ENCODE data around the gene KDM2A.

Gene KDM2A

DNA sequence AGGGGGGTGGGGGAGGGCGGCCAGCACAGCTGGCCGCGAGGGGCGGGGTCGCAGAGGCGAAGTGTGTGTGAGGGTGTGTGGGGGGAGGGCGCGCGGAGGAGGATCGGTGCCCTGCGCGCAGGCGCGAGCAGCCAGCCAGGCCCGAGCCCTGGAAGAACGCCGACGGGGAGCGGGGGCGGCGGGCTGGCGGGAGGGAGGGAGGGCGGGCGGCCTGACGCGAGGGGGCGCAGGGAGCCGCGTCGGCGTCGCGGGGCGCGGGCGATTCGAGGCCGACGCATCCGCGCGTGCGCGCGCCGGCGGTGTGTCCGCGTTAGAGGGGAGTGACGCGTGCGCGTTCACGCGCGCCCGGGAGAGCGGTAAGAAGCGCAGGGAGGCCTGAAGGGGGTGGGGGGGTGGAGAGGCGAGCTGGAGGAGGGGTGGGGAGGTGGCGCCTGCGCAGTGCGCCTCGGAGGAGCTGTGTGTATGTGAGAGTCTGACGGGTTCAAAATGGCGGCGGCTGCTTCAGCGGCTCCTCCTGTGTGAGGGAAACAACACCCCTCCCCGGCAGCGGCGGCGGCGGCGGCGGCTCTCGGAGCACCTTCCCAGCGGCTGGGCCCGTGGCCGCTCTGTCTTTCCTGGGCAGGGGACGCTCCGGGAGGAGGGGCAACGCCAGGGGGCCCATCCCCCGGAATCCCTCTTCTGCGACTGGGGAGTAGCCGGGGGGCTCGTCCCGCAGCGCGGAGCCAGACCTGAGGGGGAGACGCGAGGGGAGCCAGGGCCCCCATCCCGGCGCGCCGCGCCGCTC, at the start of gene KDM2A:
Gene KDM2A (plus strand): TSS at position 463 of the 784 bp plus-strand sequence. CDS start 2,054 bp downstream, outside the sequence.
- DNase-seq (ENCODE audit: low read depth) = peak; percentile 100

- DNase-seq (ENCODE audit: low read depth) = peak; percentile 52
Observed at GRCh38 chr11:67071420-67072284, 47.4 kb upstream of the KDM2A start.

DNA sequence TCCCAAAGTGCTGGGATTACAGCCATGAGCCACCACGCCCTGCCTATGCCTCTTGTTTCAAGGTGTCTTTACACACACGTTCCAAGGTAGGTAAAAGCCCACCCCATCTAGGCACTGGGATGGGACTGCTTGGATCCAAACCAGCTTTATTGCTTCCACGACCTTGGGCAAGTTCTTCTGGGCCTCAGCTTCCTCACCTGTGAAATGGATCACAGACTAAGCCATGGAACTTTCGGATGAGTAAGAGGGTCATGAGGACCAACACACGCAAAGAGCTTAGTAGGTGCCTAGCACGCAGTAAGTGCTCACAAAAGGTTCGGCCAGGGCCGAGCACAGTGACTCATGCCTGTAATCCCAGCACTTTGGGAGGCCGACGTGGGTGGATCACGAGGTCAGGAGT, 46.8 kb upstream of the KDM2A start:
- DNase-seq (ENCODE audit: low read depth) = no peak

DNA sequence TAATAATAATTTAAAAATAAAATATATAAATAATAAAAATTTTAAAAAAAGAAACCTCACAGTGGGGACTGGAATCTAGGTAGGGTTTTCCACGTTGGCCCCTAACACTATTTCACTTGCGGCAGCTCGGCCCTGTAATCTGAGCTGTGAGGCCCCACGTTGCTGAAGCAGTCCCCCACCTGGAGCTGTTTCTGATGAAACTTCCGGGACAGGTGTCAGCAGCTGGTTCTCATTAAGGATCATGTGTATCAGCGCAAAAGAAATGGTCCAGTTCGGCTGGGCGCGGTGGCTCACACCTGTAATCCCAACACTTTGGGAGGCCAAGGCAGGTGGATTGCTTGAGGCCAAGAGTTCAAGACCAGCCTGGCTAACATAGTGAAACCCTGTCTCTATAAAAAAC, 45.2 kb upstream of the KDM2A start:
- DNase-seq (ENCODE audit: low read depth) = no peak

GRCh38 chr11:67076202-67076601, 42.9 kb upstream of the KDM2A start:
- no peak for DNase-seq (ENCODE audit: low read depth)

DNA sequence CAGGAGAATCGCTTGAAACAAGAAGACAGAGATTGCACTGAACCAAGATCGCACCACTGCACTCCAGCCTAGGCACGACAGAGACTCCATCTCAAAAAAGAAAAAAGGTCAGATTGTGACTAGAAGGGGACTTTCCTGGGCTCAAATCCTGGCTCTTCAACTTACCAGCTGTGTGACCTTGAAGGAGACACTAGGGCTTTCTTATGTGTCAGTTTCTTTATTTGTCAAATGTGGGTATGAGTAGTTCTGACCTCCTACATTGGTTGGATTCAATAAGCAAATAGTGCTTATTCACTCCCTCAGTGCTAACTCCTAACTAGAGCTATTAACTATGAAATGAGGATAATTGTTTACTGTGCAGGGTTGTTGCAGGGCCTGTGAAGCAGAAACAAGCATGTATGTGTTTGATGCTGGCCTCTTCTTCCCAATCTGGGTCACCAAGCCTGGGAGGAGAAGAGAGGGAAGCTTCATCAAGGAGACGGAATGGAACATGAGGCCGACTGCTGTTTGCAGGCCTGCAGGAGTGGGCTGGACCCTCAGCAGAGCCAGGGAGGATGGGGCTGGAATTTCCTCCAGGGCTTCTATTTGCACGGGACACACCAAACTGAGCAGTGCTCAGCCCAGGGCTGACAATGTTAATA, 39.9 kb upstream of the KDM2A start:
- DNase-seq (ENCODE audit: low read depth) = no peak

GRCh38 chr11:67082071-67082791, 36.8 kb upstream of the KDM2A start:
- no peak for DNase-seq (ENCODE audit: low read depth)

GRCh38 chr11:67083786-67084366, 35.2 kb upstream of the KDM2A start:
- DNase-seq (ENCODE audit: low read depth) = no peak

DNA sequence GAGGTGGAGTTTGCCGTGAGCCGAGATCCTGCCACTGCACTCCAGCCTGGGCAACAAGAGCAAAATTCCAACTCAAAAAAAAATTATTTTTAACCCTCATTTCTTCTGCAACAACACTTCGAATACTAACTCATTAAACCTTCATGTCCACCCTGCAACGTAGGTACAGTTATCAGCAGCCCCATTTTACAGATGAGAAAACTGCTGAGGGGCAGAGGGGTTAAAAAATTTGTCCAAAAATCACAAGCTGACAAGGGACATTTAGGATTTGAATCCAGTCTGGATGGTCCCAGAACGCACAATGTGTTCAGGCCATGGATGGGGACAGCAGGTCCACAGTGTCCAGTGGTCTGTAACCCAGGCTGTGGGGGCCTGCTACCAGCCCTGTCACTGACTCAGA, 33.4 kb upstream of the KDM2A start:
- no peak for DNase-seq (ENCODE audit: low read depth)

DNA sequence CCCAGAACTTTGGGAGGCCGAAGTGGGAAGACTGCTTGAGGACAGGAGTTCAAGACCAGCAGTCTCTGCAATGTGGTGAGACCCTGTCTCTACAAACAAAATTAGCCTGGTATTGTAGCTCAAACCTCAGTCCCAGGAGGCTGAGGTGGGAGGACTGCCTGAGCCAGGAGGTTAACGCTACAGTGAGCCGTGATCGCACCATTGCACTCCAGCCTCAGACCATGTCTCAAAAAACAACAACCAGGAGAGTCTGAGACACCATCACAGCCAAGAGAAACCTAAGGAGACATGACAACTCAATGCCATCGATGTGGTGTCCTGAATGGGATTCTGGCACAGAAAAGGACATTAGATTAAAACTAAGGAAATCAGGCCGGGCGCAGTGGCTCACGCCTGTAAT, 28.3 kb upstream of the KDM2A start:
- no peak for DNase-seq (ENCODE audit: low read depth)

DNA sequence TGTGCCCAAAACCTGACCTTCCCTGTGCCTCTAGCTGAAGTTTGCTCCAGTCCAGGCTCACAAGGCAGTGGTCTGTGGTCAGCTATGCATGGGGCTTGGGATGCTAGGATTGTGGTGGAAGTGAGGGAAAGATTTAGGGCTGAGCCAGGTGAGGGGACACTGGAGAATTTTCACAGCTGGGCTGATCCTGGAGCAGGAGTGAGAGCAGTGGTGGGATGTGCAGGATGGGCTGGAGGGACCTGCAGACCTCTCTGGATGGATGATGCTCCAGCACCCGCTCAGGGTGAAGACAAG, 23.9 kb upstream of the KDM2A start:
- no peak for DNase-seq (ENCODE audit: low read depth)

DNA sequence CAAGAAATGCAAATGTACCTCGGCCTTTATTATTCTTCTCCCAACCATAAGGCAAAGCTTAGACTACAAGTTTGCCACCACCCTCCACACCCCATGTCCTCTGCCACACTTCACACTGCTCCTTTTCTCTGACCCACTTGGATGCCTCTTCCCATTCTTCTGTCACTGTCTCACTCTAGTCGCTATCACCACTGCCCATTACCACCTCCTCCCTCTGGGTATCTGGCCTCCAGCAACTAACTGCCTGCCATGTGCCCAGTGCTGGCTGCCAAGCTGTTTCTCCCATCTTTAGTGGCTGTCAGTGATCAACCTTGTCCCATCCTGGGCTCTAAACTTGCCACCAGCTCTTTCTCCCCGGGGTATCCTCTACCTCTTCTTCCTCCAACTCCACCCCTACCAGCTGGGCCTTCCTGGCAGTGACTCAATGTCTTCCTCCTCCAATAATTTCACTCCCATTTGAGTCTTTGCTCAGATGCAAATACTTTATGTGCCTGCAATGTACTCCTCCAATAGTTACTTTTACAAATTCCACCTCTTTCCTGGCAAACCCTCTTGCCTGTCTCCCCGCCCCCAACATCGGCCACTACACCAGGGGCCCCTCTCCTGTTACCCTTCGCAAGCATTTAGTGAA, 20.1 kb upstream of the KDM2A start:
- no peak for DNase-seq (ENCODE audit: low read depth)

DNA sequence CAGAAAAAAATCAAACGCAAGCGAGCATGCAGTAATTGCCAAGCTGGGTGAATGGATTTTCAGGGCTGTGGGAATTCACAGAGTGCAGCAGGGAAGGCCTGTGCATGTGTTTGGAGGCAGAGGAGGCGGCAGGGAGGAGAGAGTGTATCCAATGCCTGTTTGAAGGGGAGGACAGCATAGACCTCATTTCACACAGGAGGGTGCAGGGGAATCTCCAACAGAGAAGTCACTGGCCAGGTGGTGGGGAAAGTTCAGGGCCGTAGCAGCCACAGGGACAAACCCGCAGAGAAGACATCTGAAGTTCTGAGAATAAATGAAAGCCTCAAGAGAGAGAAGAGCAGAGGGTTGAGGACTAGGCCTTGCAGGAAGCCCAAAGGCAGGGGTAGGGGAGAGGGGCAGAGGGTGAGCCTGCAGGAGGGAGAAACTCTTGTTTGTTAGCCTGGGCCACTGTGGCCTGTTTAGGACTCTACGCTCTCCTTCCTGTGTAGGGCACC, 19.2 kb upstream of the KDM2A start:
- no peak for DNase-seq (ENCODE audit: low read depth)

DNA sequence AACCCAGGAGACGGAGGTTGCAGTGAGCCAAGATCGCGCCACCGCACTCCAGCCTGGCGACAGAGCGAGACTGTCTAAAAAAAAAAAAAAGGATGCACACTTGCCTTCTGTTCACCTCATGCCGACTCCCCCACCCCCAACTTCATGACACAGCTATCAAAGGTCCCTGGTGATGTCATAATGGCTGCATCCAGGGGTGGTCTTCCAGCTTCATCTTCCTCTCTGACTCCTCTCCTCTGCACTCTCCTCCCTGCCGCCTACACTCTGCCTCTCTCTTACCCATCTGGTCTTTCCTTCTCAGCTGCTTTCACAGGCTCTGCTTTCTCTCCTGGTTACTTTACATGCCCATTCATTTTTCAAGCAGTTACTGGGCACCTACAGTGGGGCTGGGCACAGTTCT, 16.4 kb upstream of the KDM2A start:
- no peak for DNase-seq (ENCODE audit: low read depth)

- no peak for DNase-seq (ENCODE audit: low read depth)
Observed at GRCh38 chr11:67105964-67106363, 13.1 kb upstream of the KDM2A start.

- no peak for DNase-seq (ENCODE audit: low read depth)
Observed at GRCh38 chr11:67111261-67111660, 7.8 kb upstream of the KDM2A start.

DNA sequence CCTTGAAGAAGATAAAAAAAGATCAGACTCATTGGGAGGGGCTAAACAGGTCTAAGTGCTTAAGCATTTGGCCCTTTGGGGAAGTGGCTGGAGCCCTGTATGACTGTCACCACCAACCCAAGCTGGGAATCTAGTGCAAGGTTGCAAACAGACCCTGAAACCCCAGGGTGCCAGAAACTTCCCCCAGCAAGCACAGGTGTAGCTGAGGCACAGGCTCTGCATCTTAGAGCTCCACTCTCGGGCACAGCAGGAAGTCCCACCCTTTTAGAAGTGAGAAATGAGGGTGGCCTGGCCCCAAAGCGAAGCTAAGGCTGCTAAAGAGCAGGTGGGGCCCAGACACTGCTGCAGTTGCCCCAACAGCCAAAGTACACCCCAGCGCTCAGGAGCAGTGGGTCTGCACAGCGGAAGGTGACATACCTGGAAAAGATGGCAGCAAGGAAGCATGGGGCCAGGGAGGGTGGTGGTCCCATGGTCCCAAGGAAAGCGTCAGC, 5.8 kb upstream of the KDM2A start:
- no peak for DNase-seq (ENCODE audit: low read depth)

DNA sequence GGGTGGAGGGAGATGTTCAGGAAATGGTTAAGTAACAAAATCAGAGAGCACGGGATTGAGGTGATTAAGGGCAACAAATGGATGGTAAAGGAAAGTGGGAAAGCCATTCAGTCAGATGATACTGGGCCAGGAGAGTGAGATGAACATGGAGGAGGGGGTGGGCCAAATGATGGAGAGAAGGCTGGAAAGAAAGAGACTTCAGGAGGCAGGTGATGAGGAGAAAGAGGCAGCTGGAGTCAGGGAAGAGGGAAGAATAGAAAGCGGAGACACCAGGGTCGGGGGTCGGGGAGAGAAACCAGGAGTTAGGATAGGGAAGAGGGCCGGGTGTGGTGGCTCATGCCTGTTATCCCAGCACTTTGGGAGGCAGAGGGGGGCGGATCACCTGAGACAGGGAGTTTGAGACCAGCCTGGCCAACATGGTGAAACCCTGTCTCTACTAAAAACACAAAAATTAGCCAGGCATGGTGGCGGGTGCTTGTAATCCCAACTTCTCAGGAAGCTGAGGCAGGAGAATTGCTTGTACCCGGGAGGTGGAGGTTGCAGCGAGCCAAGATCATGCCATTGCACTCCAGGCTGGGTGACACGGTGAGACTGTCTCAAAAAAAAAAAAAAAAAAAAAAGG, 4.7 kb upstream of the KDM2A start:
- no peak for DNase-seq (ENCODE audit: low read depth)

DNA sequence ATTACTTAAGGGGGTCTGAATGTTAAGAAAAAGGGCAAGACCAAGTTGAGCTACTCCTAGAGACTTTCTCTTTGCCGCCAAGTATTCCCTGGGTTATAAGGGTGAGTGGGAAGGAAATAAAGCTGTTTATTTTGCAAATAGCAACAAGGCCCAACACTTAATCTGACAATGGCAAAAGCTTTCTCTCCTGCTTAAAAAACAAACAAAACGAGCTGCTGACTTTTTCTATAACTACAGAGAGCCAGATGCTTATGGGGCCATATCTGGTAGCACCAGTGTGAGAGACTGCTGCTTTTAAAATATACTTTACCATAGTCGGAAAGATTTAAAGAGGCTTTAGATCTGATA, 2.3 kb upstream of the KDM2A start:
- DNase-seq (ENCODE audit: low read depth) = no peak

GRCh38 chr11:67117176-67117575, 1.9 kb upstream of the KDM2A start:
- DNase-seq (ENCODE audit: low read depth) = no peak

GRCh38 chr11:67117672-67118180, 1.3 kb upstream of the KDM2A start:
- peak; percentile 18 for DNase-seq (ENCODE audit: low read depth)
